PC-3 (cell line): ENCODE results near the gene ZFP69B.

Experiments used
- CTCF ChIP-seq: fragments of 300-600 bp; sonication (generic); conservative IDR thresholded peaks from 2 replicates; pipeline ENCODE4 v1.5.1; 2017; ENCODE audit warnings: antibody characterized with exemption, low read depth, mild to moderate bottlenecking, low read length
- EZH2 ChIP-seq: fragments of 300-600 bp; sonication (generic); IDR thresholded peaks from one replicate; pipeline ENCODE4 v1.6.1; 2017; ENCODE audit warnings: antibody characterized with exemption, mild to moderate bottlenecking, low read length; ENCODE audit not compliant: unreplicated experiment

GRCh38 chr1:40416709-40417108 is 33.6 kb upstream of the ZFP69B start:
- TF ChIP-seq EZH2 (no peak), CTCF (no peak)
